Liver (tissue), 9 donors: Measurements from ENCODE around the gene TTYH3. TPM values are rescaled to one million over a fixed set of nuclear protein-coding genes. Genes with fewer than 3 reads are reported as not detected.

Source experiments
- DNase-seq: peaks from one replicate; pipeline ENCODE4 v3.0.0-alpha.2; 2017; ENCODE audit warnings: low spot score
- H3K27ac ChIP-seq, 2 donors: one replicate each; pipeline ENCODE4 v1.7.0; 2013; ENCODE audit warnings: inconsistent platforms in 2 of 2, low read length in 2 of 2, control low read depth in 1 of 2, low read depth in 1 of 2, mild to moderate bottlenecking in 1 of 2
- H3K27me3 ChIP-seq, 4 donors: one replicate each; pipeline versions ENCODE4 v1.6.1 to v1.7.0; 2013; ENCODE audit warnings: low read length in 3 of 4, inconsistent platforms in 1 of 4, mild to moderate bottlenecking in 1 of 4, moderate library complexity in 1 of 4; ENCODE audit not compliant: control insufficient read depth in 4 of 4, insufficient read depth in 4 of 4
- H3K36me3 ChIP-seq, 4 donors: one replicate each; pipeline versions ENCODE4 v1.6.1 to v1.7.0; 2013; ENCODE audit warnings: low read length in 3 of 4, mild to moderate bottlenecking in 3 of 4, low read depth in 1 of 4, moderate library complexity in 1 of 4; ENCODE audit not compliant: control insufficient read depth in 4 of 4, insufficient read depth in 3 of 4
- H3K4me1 ChIP-seq, 4 donors: one replicate each; pipeline versions ENCODE4 v1.6.1 to v1.7.0; 2013; ENCODE audit warnings: low read length in 3 of 4, mild to moderate bottlenecking in 3 of 4, moderate library complexity in 1 of 4; ENCODE audit not compliant: control insufficient read depth in 4 of 4, insufficient read depth in 4 of 4
- H3K4me3 ChIP-seq, 3 donors: one replicate each; pipeline versions ENCODE4 v1.6.1 to v1.7.0; 2013; ENCODE audit warnings: low read length in 3 of 3, control low read depth in 1 of 3, low read depth in 1 of 3, mild to moderate bottlenecking in 1 of 3
- H3K9ac ChIP-seq, 2 donors: one replicate each; pipeline ENCODE4 v1.7.0; 2013; ENCODE audit warnings: low read length in 2 of 2, mild to moderate bottlenecking in 2 of 2, moderate library complexity in 2 of 2, control low read depth in 1 of 2, low read depth in 1 of 2
- H3K9me3 ChIP-seq, 4 donors: one replicate each; pipeline versions ENCODE4 v1.6.1 to v1.7.0; 2013; ENCODE audit warnings: low read length in 3 of 4; ENCODE audit not compliant: control insufficient read depth in 4 of 4
- EGR1 ChIP-seq, 2 donors: IDR thresholded peaks; 2 replicates each; pipeline ENCODE4 v1.6.1; 2016 to 2018; ENCODE audit warnings: antibody characterized with exemption in 2 of 2, low read depth in 2 of 2
- FOXA2 ChIP-seq: IDR thresholded peaks from 2 replicates; pipeline ENCODE4 v1.6.1; 2016; ENCODE audit warnings: antibody characterized with exemption
- GABPA ChIP-seq, 2 donors: IDR thresholded peaks in 1 of 2; conservative IDR thresholded peaks in 1 of 2; 2 replicates each; pipeline ENCODE4 v1.6.1; 2016; ENCODE audit warnings: antibody characterized with exemption in 2 of 2, mild to moderate bottlenecking in 1 of 2, moderate library complexity in 1 of 2
- HNF4A ChIP-seq, 2 donors: conservative IDR thresholded peaks; 2 replicates each; pipeline ENCODE4 v1.6.1; 2016; ENCODE audit warnings: antibody characterized with exemption in 2 of 2, mild to moderate bottlenecking in 2 of 2
- HNF4G ChIP-seq: IDR thresholded peaks from 2 replicates; pipeline ENCODE4 v1.6.1; 2016; ENCODE audit warnings: antibody characterized with exemption
- NR2F2 ChIP-seq: IDR thresholded peaks from 2 replicates; pipeline ENCODE4 v1.6.1; 2016; ENCODE audit warnings: antibody characterized with exemption
- RXRA ChIP-seq, 2 donors: IDR thresholded peaks; 2 replicates each; pipeline ENCODE4 v1.6.1; 2017 to 2018; ENCODE audit warnings: antibody characterized with exemption in 2 of 2, mild to moderate bottlenecking in 1 of 2
- SP1 ChIP-seq: IDR thresholded peaks from 2 replicates; pipeline ENCODE4 v1.6.1; 2018; ENCODE audit warnings: antibody characterized with exemption, mild to moderate bottlenecking
- TAF1 ChIP-seq: conservative IDR thresholded peaks from 2 replicates; pipeline ENCODE4 v1.6.1; 2016; ENCODE audit warnings: antibody characterized with exemption, mild to moderate bottlenecking
- YY1 ChIP-seq: IDR thresholded peaks from 2 replicates; pipeline ENCODE4 v1.6.1; 2016; ENCODE audit warnings: antibody characterized with exemption, mild to moderate bottlenecking
- WGBS: extraction: QIAGEN DNeasy Blood & Tissue Kit; methylation state at CpG from one replicate; pipeline ENCODE4 v1.1.7; 2013; 5-methylcytosine and 5-hydroxymethylcytosine counted together
- polyA plus RNA-seq, 2 donors: library from polyadenylated mRNA; stranded (reverse) in 1 of 2; unstranded in 1 of 2; fragments of 200-250 nt in 1 of 2; fragments of >200 nt in 1 of 2; fragmentation: Nextera tagmentation in 1 of 2; extraction: Ambion mirVana in 1 of 2; gene quantifications; one replicate each; pipeline versions ENCODE4 v1.2.1 to v1.2.3, GENCODE V29; 2013 to 2015
- total RNA-seq, 2 donors: library from RNA; depleted of rRNA; stranded (reverse); fragments of >200 nt; gene quantifications; one replicate each; pipeline ENCODE4 v1.2.3, GENCODE V29; 2014
- TF ChIP-seq, protein P1 (sequence below): IDR thresholded peaks from 2 replicates; pipeline ENCODE4 v1.6.1; 2016; ENCODE audit warnings: antibody characterized with exemption
- TF ChIP-seq, protein P2 (sequence below): IDR thresholded peaks from 2 replicates; pipeline ENCODE4 v1.6.1; 2016; ENCODE audit warnings: antibody characterized with exemption, mild to moderate bottlenecking
- TF ChIP-seq, protein P3 (sequence below): IDR thresholded peaks from 2 replicates; pipeline ENCODE4 v1.6.1; 2016; ENCODE audit warnings: antibody characterized with exemption
- TF ChIP-seq, protein P4 (sequence below): IDR thresholded peaks from 2 replicates; pipeline ENCODE4 v1.6.1; 2016; ENCODE audit warnings: antibody characterized with exemption
- TF ChIP-seq, protein P5 (sequence below): fragments of 150-350 bp; IDR thresholded peaks from 2 replicates; pipeline ENCODE4 v1.5.1; 2017; ENCODE audit warnings: improper control_type of control experiment, low read depth, low read length; ENCODE audit not compliant: missing input control
- donor health status: healthy.
- donor health status: healthy.
- donor health status: healthy.
- donor health status: healthy.
- donor health status: healthy.

Gene TTYH3
- total and polyA plus RNA-seq, 4 donors, result 8.2 to 19.6 (median 17.4) TPM

DNA sequence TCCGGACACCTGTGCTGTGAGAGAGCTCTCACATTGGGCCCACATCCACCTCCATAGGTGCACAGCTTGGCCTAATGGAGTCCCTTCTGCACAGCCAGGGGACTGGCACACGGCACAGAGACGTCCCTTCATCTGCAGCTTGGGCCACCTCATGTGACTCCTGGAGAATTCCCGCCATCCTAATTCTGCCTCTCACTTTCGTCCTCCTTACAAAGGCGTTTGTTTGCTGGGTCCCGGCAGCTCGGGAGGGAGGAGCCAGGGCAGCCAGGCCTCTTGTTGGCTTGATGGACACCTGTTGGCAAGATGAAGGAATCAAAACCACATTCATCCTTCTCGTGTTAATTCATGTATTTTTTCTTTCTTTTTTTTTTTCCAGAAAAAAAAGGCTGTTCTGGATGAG lies 30.7 kb upstream of the TTYH3 start:
- H3K27me3 ChIP-seq, result no peaks in the 10 kb centered on the region
- no peak overlapping the region for H3K27ac ChIP-seq
- H3K4me1 ChIP-seq, result no peaks in the 10 kb centered on the region
- no peak for DNase-seq
- H3K9ac ChIP-seq, result no peak overlapping the region
- H3K4me3 ChIP-seq, result no peak overlapping the region
- no peaks in the 10 kb centered on the region for H3K9me3 ChIP-seq
- no peak for TF ChIP-seq HNF4A (conservative IDR thresholded peaks at IDR 0.05)
- TF ChIP-seq TAF1, result no peak
- TF ChIP-seq, protein P1, sequence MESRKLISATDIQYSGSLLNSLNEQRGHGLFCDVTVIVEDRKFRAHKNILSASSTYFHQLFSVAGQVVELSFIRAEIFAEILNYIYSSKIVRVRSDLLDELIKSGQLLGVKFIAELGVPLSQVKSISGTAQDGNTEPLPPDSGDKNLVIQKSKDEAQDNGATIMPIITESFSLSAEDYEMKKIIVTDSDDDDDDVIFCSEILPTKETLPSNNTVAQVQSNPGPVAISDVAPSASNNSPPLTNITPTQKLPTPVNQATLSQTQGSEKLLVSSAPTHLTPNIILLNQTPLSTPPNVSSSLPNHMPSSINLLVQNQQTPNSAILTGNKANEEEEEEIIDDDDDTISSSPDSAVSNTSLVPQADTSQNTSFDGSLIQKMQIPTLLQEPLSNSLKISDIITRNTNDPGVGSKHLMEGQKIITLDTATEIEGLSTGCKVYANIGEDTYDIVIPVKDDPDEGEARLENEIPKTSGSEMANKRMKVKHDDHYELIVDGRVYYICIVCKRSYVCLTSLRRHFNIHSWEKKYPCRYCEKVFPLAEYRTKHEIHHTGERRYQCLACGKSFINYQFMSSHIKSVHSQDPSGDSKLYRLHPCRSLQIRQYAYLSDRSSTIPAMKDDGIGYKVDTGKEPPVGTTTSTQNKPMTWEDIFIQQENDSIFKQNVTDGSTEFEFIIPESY, result no peak
- no peak for TF ChIP-seq EGR1 (IDR thresholded peaks at IDR 0.05; ENCODE audit: low read depth in 2 of 2)
- TF ChIP-seq FOXA2, result no peak
- TF ChIP-seq GABPA (IDR thresholded peaks at IDR 0.05 in 1 of 2, conservative IDR thresholded peaks at IDR 0.05 in 1 of 2), result no peak
- TF ChIP-seq, protein P2, sequence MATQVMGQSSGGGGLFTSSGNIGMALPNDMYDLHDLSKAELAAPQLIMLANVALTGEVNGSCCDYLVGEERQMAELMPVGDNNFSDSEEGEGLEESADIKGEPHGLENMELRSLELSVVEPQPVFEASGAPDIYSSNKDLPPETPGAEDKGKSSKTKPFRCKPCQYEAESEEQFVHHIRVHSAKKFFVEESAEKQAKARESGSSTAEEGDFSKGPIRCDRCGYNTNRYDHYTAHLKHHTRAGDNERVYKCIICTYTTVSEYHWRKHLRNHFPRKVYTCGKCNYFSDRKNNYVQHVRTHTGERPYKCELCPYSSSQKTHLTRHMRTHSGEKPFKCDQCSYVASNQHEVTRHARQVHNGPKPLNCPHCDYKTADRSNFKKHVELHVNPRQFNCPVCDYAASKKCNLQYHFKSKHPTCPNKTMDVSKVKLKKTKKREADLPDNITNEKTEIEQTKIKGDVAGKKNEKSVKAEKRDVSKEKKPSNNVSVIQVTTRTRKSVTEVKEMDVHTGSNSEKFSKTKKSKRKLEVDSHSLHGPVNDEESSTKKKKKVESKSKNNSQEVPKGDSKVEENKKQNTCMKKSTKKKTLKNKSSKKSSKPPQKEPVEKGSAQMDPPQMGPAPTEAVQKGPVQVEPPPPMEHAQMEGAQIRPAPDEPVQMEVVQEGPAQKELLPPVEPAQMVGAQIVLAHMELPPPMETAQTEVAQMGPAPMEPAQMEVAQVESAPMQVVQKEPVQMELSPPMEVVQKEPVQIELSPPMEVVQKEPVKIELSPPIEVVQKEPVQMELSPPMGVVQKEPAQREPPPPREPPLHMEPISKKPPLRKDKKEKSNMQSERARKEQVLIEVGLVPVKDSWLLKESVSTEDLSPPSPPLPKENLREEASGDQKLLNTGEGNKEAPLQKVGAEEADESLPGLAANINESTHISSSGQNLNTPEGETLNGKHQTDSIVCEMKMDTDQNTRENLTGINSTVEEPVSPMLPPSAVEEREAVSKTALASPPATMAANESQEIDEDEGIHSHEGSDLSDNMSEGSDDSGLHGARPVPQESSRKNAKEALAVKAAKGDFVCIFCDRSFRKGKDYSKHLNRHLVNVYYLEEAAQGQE, result no peak
- TF ChIP-seq, protein P3, sequence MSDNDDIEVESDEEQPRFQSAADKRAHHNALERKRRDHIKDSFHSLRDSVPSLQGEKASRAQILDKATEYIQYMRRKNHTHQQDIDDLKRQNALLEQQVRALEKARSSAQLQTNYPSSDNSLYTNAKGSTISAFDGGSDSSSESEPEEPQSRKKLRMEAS, result no peak
- 86% methylated on average over 9 of the region's 9 CpGs for WGBS
- peaks cover 0 to 18% (median 2%) of the 10 kb centered on the region in 4 donors for H3K36me3 ChIP-seq

DNA sequence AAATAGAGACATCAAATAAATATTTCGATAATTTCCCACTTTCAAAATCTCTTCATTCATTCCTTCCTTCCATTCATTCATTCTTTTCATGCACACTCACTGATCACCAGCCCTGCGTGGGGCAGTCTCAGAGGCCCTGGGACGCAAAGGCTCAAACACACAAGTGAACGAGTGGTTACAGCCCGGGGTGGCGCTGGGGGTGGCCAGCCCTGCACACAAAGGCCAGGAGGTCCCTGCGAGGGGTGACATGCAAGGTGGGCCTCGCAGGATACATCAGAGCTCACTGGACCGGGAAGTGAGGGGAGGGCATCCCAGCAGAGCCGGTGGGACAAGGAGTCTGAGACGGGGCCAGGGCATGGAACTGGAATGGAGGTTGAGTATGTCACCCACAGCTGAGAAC lies 29.9 kb upstream of the TTYH3 start:
- DNase-seq, result no peak
- H3K4me3 ChIP-seq, result no peak overlapping the region
- no peaks in the 10 kb centered on the region for H3K4me1 ChIP-seq
- TF ChIP-seq, protein P2, result no peak
- TF ChIP-seq, protein P1, result no peak
- TF ChIP-seq, protein P4, sequence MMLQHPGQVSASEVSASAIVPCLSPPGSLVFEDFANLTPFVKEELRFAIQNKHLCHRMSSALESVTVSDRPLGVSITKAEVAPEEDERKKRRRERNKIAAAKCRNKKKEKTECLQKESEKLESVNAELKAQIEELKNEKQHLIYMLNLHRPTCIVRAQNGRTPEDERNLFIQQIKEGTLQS, result no peak
- TF ChIP-seq GABPA (IDR thresholded peaks at IDR 0.05 in 1 of 2, conservative IDR thresholded peaks at IDR 0.05 in 1 of 2) (no peak), YY1 (no peak), NR2F2 (no peak), HNF4G (no peak), SP1 (no peak), HNF4A (conservative IDR thresholded peaks at IDR 0.05) (no peak), RXRA (IDR thresholded peaks at IDR 0.05) (no peak)
- TF ChIP-seq, protein P5, sequence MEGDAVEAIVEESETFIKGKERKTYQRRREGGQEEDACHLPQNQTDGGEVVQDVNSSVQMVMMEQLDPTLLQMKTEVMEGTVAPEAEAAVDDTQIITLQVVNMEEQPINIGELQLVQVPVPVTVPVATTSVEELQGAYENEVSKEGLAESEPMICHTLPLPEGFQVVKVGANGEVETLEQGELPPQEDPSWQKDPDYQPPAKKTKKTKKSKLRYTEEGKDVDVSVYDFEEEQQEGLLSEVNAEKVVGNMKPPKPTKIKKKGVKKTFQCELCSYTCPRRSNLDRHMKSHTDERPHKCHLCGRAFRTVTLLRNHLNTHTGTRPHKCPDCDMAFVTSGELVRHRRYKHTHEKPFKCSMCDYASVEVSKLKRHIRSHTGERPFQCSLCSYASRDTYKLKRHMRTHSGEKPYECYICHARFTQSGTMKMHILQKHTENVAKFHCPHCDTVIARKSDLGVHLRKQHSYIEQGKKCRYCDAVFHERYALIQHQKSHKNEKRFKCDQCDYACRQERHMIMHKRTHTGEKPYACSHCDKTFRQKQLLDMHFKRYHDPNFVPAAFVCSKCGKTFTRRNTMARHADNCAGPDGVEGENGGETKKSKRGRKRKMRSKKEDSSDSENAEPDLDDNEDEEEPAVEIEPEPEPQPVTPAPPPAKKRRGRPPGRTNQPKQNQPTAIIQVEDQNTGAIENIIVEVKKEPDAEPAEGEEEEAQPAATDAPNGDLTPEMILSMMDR, result no peak
- H3K27ac ChIP-seq, result no peak overlapping the region
- H3K27me3 ChIP-seq, result no peaks in the 10 kb centered on the region
- 97% methylated on average over 11 of the region's 11 CpGs for WGBS
- H3K9ac ChIP-seq, result no peak overlapping the region
- peaks cover 0 to 14% (median 2%) of the 10 kb centered on the region in 4 donors for H3K36me3 ChIP-seq
- no peaks in the 10 kb centered on the region for H3K9me3 ChIP-seq
